ENCODE results near the gene SERINC2.
"Not testable (repeated sequence)": the region's sequence is repeated elsewhere in the genome, so short reads cannot be mapped to it uniquely, and the experiment has no call there.

Gene SERINC2

GRCh38 chr1:31472673-31473072, 59.7 kb downstream of the SERINC2 start:
- DNase-seq: not testable (repeated sequence)

DNA sequence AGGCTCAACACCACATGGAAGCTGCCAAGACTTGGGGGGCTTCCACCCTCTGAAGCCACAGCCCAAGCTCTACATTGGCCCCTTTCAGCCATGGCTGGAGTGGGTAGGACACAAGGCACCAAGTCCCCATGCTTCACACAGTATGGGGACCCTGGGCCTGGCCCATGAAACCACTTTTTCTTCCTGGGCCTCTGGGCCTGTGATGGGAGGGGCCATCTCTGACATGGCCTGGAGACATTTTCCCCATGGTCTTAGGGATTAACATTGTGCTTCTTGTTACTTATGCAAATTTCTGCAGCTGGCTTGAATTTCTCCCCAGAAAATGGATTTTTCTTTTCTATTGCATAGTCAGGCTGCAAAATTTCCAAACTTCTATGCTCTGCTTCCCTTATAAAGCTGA, 60.5 kb downstream of the SERINC2 start:
- not testable (repeated sequence) for DNase-seq

DNA sequence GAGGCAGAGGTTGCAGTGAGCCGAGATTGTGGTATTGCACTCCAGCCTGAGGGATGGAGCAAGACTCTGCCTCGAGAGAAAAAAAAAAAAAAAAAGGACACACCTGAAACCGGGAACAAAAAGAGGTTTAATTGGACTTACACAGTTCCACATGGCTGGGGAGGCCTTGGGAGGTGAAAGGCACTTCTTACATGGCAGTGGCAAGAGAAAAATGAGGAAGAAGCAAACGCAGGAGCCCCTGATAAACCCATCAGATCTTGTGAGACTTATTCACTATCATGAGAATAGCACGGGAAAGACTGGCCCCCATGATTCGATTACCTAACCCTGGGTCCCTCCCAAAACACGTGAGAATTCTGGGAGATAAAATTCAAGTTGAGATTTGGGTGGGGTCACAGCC, 61.6 kb downstream of the SERINC2 start:
- DNase-seq: not testable (repeated sequence)

GRCh38 chr1:31476891-31477846, 64.2 kb downstream of the SERINC2 start:
- no peak for DNase-seq

GRCh38 chr1:31478167-31478566, 65.2 kb downstream of the SERINC2 start:
- no peak for DNase-seq

DNA sequence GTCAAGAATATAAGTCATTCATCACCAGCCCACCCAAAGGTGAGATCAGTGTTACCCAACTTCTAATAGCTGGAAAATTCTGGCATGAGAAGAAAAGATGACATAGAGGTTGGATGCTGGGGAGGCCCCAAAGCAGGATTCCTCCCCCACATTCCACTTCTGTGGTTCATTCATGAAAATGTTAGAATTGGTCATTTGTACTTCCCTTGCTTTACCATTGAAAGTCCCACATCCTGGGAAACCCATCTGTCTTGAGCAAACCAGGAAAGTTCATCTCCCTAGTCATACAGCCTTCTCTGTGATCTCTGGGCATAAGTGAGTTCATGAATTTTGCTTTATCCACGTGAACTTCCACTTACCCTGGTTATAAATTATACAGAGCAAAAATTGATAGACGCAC, 66.8 kb downstream of the SERINC2 start:
- no peak for DNase-seq

DNA sequence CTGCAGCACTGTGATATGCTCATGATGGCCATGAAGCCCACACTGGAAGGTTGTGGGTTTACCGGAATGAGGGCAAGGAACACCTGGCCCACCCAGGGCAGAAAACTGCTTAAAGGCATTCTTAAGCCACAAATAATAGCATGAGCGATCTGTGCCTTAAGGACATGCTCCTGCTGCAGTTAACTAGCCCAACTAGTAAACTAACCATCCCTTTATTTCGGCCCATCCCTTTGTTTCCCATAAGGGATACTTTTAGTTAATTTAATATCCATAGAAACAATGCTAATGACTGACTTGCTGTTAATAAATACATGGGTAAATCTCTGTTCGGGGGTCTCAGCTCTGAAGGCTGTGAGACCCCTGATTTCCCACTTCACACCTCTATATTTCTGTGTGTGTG, 67.4 kb downstream of the SERINC2 start:
- DNase-seq: not testable (repeated sequence)

- no peak for DNase-seq
Observed at GRCh38 chr1:31482482-31483011, 69.5 kb downstream of the SERINC2 start.

- no peak for DNase-seq
Observed at GRCh38 chr1:31483012-31483946, 70.3 kb downstream of the SERINC2 start.

Data from stimulated activated CD4-positive, alpha-beta T cell treated with anti-CD3 and anti-CD28 coated beads, Interleukin-4, amount 100 ng/mL, for 1 hour (primary cell).